Hepatic stellate cell (primary cell): Measurements from ENCODE around the gene PTPN14.

ENCODE experiments used
- DNase-seq: peaks from one replicate; pipeline ENCODE4 v3.0.0; 2011; ENCODE audit warnings: low spot score

Gene PTPN14

DNA sequence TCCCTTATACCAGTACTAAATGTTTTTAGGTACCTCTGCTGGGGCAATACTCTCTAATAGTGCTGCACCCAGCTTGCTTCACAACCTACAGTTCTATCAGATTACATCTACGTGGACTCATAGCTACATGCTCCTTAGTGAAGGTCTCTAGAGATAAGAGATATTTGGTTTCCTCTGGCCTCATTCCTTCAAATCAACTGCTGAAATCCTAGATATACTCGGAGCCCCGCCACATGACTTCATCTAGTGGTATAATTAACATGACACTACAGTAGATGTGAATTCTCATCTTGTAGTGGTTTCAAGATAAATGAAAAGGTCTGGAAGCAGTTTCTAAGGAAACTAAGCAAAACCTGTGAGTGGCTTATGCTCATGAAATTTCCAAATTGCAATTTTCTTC lies 155.1 kb downstream of the PTPN14 start:
- DNase-seq, result no peak

DNA sequence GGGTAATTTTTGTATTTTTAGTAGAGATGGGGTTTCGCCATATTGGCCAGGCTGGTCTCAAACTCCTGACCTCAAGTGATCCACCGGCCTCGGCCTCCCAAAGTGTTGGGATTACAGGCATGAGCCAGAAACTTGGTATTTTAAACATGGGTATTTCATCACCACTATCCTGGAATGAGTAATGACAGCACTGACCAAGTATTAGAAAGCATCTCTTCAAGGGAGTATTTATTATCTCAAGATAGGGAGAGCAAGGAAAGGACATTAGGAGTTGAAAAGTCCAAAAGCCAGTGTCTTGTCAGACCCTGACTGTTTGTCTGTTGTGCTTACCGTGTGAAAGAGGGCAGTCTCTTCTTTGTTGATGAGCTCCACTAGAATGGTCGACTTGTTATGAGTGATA lies 156.8 kb downstream of the PTPN14 start:
- peak; percentile 83 for DNase-seq

DNA sequence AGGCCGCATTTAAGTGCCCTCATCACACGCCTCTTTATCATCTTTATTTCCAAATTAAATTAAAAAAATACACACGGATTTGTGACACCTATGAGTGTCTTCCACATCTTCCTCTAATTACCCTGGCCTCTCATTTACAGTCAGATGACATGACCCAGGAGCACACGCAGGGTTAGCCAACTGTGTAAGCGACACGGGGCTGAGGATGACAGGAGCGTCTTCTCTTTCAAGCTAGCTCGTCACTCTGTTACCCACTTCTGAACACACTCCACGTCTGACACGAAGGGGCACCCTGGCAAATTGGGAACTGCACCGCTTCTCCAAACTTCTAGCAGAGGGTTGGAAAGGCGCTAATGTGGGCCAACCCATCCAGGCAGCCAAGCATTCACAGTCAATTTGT lies 158.3 kb downstream of the PTPN14 start:
- DNase-seq, result no peak

DNA sequence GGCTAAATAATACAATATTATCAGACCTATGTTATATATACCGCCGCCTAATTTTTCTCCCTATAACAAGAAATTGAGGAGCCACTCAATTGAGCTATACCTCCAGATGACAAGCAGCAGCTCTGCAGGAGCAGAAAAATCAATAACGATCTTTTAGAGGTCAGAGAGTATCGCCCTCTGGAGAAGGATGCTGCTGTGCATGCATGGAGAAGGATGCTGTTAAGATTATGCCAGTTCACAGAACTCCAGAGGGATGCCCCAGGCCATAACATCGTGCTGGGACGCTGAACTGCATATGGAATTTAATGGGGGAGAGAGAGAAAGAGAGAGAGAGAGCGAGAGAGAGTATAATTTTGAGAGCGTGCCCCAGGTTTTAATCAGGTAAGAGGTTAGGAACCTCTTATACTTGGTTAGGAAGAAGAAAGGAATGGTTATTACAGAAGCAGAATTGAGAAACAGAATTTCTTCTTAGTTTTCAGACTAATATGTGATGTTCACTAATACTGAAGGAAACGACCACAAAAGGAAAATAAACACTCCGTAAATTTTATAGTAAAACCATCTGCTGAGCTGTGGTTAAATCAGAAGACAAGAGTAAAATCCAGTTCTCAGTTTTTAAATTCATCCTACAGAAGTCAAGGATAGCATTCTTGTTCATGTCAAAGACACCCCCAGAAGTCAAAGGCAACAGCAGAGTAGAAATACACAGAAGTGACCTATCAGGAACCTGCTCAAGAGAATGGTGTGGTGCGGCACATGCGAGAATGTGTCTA lies 159.3 kb downstream of the PTPN14 start:
- DNase-seq, result no peak

DNA sequence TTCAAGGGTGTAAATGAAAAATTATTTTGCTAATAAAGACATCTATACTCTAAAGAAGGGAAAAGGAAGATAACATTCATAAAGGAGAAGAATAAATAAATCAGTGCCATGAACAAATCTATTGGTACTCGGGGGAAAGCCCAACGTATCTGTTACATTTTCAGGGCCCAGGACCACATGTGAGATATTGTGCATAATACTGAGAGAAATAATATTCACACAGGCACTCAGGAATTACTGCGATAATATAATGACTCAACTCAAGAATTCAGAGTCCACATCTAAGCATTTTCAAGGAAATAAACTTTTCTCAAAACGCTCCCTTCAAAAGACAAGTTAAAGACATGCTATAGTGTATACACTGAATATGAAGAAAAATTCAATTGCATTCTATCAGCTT lies 161.7 kb downstream of the PTPN14 start:
- no peak for DNase-seq

DNA sequence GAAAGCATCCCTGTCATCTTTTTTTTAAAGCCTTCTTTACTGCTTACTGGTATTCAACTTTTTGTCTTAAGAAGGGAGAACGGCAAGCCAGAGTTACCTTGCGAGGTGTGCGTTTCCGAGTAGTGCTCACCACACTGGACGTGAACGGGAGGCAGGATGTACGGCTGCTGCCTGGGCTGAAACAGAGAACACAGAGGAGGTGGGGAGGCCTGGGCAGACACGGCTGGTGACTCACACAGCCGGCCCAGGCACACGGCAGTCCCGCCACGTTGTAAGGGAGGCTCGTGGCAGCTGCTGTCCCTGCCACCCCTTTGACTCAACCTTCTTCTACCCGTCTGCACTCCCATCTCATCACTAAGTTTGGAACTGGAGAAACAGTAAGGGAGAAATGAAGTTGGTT lies 164.7 kb downstream of the PTPN14 start:
- DNase-seq, result no peak

DNA sequence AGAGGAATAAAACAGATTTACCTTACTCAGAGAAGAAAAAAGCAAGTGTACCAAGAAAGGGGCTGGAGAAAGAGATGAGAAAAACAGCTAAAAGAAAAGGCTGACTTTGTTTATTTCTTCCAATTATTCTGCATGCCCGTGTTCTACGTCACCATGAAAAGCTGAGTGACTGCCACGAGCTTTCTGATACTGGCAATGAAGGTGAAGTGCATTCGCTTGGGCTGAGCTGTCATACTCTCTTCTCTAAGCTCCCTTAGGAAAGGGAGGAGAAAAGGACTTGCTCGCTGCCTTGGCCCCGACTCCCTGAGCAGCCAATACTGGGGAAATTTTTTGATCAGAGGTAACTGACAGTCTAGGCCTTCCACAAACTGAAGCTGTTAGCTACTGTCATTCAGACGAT lies 165.1 kb downstream of the PTPN14 start:
- DNase-seq, result no peak

DNA sequence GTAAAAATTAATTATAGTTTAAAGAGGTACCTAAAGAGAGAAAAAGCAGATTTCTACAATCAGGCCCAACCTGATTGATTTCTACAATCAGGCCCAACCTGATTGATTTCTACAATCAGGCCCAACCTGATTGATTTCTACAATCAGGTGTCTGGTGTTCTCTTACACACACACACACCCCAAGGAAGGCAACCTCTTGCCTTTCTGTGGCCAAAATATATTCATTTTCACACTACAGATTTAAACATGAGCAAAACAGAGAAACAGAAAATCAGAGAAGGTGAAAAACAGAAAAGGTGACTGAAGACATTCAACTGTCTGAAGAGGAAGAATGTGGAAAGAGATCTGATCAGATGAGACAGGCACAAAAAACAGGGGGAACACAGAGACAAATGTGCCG lies 166.0 kb downstream of the PTPN14 start:
- DNase-seq, result no peak

DNA sequence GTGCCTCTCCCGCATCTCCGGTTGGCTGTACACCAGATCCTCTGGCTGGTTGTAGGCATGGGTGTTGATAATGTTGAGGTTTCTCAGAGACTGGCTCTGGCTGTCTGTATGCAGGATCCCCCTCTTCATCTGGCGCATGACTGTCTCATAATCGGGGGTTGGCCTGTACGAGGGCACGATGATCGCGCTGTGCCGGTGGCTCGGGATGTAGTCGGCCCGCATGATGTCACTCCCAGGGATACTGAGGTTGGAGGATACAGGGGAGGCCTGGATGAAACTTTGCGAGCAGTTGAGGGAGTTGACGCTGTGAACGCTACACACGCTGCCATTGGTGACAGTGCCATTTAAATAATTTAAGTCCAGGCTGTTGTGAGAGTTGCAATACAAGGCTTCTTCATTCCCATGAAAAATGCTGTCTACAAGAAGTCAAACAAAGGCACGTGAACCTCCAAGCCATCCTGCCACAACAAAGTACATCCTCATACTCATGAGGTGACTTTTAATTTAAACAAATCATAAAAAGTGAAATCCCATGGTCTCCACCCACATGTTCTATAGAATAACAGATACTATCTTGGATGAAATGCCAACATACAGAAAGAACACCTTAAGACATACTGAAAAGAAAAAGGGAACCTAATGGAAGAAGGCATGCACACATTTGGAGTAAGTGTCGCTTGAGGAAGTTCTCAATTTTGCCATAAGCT lies 166.9 kb downstream of the PTPN14 start:
- DNase-seq, result no peak

DNA sequence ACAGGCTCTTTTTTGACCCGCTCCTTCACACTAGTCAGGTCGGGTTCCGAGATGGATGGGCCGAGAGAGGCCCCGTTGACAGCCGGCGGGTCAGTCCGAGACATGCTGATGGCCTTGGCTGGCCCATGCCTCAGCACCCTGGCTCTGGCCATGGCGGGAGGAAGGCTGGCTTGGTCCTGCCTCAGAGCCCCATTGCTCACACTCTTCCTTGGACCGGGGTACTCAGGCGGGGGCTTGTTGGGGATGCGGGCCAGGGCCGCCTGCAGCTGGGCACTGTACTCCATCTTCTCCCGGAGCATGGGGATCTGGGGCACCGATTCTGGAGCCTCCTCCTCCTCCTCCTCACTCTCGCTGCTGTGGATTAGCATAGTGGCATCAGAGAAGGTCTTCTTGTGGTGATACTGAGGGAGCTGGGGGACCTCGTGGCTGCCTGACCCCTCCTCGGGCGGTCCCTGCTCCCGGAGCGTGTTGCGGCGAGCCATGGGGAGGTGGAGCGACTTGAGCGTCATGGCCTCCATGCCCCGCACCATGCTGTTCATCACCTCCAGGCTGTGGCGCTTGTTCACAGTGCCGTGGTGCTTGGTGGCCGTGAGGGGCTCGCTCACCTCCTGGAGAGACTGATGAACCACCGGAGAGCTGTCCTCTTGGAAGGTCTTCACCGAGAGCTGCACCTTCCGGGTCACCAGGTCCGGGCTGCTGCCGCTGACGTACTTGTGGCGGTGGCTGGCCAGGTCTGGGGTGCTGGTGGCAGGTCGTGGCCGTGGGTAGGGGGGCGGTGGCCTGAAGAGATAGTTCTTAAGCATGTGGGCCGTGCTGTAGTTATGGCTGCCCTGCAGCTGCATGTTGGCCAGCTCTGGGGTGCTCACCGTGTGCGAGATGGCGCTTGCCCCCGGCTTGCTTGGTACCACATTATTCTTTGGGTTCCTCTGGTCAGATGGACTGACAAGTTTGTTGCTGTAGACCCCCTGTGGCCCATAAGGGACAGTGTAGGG lies 167.7 kb downstream of the PTPN14 start:
- DNase-seq, result no peak

DNA sequence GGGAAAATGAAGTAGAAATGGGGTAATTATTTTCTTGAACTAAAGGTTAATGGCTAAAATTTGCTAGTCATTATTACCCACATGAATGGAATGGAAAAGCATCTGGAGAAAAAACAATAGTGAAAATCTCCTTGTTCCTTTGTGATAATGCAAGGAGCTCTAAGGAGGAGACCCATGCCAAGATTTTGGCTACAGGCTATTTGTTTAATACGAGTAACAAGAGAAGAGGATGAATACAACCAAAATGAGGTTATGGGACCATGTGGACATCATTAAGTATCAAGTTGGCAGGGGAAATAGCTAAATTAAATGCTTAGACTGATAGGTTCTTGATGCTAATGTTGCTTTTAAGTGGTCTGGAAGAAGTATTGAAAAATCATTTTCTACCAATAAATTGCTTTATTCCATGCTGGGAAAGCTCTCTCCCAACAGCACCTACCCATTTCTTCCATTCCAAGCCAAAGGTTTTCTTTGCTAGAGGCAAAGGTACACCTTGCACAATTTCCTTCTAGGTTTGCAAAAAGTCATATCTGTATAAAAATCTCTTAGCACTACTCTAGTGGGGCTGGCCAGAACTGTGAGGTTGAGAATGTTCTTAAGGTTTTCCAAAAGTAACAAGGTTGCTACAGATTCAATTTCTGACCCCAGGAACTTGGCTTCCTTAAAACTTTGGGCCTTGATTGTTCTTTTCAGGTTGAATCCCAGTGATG lies 170.3 kb downstream of the PTPN14 start:
- DNase-seq, result no peak

DNA sequence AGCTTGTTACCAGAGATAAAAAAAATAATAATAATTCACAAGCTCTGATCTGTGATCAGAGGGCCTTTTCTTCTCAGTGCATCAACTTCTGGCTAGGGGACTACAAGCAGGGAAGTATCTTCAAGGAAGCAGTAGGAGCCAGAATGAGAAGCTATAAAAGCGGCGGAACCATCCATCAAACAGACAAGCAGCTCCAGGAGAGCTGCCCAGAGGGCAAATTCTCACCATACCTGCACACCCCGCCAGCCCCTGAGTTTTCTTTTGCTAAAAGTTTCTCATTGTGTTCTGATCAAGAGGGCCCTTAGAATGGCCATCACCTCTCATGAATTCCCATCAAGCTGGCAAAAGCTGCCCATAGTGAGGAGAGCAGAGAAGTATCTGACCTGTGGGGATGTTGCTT lies 171.0 kb downstream of the PTPN14 start:
- DNase-seq, result no peak

DNA sequence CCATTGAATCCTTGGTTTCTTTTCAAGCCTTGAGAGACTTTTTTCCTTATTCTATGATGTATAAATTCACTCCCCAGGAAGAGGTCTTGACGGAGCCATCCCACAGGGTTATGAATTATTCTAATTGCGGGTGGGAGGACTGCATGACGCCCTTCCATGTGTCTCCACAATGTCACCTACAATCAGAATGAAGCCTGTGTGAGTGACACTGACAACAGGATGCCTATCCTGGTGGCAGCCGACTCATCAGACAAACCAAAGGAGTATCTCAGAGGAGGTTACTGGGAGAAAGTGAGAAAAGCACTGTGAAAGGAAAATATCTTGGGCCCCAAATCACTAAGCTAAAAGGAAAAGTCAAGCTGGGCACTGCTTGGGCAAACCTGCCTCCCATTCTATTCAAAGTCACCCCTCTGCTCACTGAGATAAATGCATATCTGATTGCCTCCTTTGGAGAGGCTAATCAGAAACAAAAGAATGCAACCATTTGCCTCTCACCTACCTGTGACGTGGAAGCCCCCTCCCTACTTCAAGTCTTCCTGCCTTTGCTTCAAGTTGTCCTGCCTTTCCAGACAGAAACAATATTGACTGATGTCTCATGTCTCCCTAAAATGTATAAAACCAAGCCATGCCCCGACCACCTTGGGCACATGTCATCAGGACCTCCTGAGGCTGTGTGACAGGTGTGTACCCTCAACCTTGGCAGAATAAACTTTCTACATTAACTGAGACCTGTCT lies 172.0 kb downstream of the PTPN14 start:
- no peak for DNase-seq

DNA sequence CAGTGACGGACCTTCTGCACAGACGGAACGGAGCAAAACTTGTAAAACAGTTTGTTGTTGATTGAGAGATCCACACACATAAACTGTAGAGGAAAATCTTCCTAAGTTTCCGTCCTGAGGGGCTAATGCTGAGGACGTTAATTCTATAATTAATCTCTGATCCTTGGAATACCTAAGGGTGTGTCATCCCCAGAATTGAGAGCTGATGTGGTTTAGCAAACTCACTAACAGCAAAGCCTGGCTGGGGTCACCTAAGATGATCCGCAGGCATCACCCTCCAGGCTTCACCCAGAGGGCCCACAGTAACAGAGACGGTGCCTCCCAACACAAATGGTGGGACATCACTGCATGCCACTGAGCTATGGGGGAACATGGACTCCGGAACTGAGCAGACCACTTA lies 172.9 kb downstream of the PTPN14 start:
- no peak for DNase-seq

DNA sequence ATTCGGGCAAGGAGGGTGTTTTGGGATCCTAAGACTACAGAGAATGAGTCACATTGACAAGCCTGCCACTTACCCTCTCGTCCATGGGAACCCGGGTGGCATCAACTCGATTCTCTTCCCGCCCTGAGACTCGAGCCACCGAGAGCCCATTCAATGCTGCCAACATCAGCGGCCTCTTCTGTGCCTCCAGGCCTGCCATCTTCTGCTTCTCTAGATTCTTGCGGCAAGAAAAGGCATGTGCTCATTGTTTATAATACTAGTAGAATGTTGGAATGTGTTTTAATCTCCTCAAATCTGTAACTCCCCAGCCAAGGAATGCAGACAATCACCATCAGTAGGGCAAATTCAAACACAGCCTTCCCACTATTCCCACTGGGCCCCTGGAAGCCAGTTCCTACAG lies 173.5 kb downstream of the PTPN14 start:
- peak; percentile 82 for DNase-seq

DNA sequence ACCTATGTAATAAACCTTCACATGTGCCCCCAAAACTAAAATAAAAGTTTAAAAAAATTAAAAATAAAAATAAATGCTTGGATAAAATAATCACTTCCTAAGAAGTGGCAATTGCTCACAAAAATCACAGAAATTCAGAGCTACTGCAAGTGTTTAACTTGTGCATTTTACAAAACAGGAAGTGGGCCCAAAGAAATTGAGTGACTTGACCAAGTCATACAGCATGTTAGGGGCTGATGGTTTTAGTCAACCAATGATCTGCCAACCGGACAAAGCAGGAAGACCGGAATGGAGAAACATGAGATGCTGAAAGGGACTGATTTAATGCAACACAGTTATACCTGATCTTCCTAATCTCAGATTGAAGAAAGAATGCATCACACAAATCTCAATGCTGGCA lies 173.9 kb downstream of the PTPN14 start:
- DNase-seq, result no peak

DNA sequence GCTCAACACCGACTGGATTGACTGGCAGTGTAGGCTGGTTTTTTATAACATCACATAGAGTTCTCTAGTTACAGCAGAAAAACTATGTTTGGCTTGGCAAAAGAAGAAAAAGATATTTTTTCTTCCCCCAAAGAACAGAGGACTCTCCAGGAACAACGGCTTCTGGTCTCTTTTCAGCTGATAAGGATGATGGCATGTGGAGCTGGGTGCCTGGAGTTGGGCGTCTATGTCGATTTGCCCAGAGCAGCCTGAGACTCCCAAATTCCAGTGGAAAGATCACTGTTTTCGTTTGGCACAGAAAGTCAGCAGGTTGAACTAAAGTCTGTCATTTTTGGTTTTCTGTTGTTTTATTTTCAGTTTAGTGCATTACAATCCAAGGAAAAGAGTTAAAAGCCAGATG lies 179.3 kb downstream of the PTPN14 start:
- DNase-seq, result no peak

DNA sequence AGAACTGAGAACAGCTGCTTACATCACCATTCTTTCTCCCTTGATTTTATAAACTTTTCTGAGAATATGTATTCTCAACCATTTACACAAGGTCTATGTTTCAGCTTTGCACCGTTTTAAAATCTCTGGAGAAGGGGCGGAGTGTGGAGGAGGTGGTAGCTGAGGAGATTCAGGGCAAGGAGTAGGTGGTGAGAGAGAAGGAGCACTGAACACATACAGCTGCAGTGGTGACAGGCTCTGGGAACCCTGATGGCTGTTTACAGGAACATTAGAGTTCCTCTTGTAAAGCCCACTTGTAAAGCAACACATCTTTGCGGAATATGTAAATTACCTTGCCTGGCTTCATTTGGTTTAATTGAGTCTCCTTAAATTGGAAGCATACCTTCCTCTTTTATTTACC lies 180.8 kb downstream of the PTPN14 start:
- no peak for DNase-seq

DNA sequence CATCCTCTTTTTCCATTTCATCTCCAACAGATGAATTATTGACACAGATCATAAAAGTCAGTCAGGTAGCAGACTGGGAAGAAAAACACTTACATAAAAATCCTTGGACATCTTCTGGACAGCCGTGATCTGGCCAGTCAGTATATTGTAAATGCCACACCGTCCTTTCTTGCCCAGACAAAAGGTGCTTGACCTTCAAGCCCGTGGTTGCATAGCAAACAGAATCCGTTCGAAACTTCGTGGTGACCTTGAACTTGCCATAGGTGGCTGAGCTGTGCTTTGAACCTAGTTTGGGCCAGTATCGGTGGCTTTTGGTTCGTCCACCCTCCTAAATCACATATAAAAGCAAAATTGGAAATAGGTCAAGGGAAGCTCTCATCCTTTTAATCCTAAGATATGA lies 182.0 kb downstream of the PTPN14 start:
- no peak for DNase-seq

DNA sequence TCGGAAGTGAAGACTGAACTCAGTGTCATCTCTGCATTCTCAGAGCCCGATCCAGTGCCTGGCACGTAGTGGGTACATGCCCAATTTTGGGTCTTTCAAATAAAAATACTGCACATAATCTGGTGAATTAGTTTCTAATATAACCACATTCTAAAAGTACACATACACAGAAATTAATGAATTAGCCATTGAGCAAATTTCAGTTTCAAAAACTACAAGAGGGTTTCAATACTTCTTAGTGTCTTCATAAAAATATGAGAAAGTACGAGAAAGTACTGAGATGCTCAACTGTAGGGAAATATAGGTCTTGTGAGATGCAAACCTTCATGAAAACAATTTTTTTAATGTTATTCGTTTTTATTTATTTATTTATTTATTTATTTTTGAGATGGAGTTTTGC lies 183.6 kb downstream of the PTPN14 start:
- no peak for DNase-seq

DNA sequence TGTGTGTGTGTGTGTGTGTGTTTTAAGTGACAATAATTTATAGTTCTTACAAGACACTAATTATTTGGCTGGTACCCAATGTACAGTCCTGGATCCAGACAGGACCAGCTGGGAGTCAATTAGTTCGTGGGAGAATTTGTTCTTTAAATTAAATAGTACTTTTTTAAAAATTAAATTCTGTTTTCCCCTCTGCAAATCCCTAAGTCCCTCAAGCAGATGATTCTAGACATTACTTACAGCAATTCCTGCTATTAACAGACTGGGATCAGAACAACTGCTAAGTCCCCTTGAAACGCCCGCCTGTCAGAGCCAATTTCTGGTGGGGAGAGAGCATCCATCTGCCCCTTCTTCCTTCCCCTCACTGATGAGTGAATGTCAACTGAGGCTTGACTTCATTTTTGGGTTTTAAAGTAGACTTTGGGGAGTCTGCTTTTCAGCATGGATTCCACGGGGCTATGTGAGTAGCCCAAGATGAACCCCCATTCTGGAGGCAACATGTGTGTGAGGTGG lies 186.6 kb downstream of the PTPN14 start:
- DNase-seq, result no peak
